NCI-H2107 (cell line): ENCODE results near the gene MMP13.
"Not testable (repeated sequence)": the region's sequence is repeated elsewhere in the genome, so short reads cannot be mapped to it uniquely, and the experiment has no call there.

ENCODE experiments used
- DNase-seq: peaks from one replicate; lab custom pipeline; 2025; lab: John Stamatoyannopoulos, UW

The MMP13 gene

GRCh38 chr11:102935514-102935913 is 20.0 kb downstream of the MMP13 start:
- no peak for DNase-seq

GRCh38 chr11:102934735-102935134 is 20.8 kb downstream of the MMP13 start:
- no peak for DNase-seq

- DNase-seq: no peak
Measured at GRCh38 chr11:102933627-102934026, 21.9 kb downstream of the MMP13 start.

GRCh38 chr11:102932678-102933077 is 22.9 kb downstream of the MMP13 start:
- DNase-seq: no peak

DNA sequence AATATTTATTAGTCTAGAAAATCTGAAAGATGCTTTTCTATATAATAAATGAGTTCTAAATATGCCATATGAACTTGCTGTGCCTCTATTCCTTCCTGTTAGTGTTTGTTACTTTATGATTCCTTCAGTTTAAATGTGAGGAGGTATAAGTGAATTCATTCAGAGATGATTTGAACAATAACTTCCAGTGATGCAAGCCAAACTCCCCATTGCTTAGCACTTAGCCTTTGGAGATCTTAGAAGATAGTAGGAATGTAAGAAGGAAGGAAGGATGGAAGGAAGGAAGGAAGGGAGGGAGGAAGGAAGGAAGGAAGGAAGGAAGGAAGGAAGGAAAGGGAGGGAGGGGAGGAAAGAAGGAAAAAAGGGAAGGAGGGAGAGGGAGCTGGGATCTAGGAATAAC is 25.1 kb downstream of the MMP13 start:
- no peak for DNase-seq

GRCh38 chr11:102929972-102930371 is 25.6 kb downstream of the MMP13 start:
- no peak for DNase-seq

GRCh38 chr11:102929166-102929565 is 26.4 kb downstream of the MMP13 start:
- DNase-seq: no peak

DNA sequence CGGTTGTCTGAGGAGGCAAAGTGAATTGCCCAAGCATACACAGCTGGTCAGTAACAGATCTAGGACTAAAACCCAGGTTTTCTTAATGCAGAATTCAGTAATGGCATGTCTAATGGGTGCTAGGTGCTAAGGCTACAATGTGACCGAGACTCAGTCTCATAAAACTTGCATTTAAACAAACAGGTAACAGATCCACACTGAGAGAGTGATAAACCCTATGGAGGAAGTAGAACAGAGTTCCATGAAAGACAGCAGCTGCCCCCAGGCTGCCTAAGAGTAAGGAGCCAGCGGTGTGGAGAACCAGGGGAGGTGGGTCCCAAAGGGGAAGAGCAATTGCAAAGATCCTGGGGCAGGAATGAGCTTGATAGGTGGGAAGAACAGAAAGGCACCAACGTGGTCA is 27.3 kb downstream of the MMP13 start:
- DNase-seq: no peak

GRCh38 chr11:102927624-102927990 is 27.9 kb downstream of the MMP13 start:
- DNase-seq: no peak

DNA sequence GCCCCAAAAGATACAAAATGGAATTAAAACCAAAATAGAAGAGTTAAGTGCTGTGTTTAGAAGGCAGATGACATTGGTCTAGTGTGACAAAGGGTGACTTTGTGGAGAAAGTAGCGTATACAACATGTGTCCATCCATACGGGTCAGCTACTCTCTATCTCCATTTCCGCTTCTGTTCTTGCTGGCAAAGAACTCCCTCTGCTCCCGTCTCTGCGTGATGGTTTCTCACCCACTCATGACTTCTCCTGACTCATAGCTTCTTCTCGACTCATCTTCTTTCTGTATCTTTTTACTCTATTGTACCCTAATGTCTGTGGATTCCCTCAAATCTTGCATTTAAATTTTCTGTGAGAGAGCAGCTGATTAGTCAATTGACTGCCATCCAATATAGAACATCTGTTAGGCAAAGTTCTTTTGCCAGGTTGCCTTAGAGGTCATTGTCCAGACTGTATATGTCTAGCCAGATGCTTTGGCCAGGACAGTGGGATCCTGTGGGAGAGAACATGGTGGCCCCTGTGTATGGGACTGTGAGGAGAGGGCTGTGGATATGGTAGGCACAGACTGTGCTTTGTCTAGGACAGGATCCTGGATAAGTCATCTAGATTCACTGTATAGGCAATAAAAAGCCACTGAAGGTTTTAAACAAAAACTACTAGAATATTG is 28.4 kb downstream of the MMP13 start:
- no peak for DNase-seq

DNA sequence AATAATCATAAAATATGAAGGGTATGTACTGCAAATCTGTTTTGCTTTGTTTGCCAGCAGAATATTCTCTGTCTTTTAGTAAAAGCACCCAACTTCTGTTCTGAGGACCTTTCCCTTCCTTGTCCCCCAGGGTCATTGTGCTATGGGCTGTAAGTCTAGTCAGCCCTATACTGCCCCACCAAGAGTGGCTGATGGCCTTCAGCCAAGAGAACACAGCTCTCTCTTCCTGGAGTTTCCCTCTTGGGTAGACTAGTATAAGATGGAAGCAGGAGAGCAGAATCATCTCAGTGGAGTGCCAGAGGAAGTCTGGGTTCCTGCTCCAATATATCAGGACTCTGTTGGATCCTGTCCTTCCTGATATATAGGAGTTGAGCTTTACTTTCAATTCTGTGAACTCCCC is 29.0 kb downstream of the MMP13 start:
- DNase-seq: no peak

DNA sequence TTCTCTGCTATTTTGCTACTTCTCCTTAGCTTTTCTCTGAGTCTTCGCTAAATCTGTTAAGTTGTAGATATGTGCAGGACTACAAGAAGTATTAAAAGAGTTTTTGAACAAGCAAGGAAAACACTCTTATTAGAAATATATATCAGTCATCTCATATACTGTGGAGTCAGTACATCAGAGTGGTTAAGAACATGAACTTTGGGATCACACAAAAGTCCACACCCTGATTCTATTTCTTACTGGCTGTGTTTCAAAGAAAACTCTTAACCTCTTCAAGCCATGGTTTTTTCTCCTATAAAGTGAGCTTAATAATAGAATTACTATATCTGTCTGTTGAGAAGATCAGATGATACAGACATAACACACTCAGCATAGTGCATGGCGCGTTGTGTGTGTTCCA is 29.5 kb downstream of the MMP13 start:
- DNase-seq: no peak

DNA sequence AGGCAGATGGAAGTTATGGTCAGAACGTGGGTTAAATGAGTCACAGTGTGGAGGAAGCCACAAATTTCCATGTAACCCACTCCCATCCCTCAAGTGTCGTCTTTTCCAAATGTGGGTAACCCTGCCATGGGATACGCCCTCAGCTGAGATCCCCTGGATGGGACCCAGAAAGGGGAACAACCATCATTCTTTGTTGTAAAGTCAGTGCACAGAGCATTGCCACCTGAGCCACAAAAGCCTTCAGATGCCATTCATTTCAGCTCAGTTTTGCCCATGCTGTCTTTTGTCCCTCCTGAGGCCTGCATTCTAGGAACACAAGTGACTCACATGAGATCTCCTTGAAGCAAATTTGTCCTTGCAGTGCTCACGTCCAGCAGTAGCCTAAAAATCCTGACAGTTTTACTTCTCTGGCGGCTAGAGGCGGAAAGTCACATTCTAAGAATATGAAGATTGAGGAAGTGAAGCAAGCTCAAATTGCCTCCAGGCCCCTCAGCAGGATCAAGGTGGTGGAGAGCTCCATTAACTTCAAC is 30.6 kb downstream of the MMP13 start:
- DNase-seq: no peak

DNA sequence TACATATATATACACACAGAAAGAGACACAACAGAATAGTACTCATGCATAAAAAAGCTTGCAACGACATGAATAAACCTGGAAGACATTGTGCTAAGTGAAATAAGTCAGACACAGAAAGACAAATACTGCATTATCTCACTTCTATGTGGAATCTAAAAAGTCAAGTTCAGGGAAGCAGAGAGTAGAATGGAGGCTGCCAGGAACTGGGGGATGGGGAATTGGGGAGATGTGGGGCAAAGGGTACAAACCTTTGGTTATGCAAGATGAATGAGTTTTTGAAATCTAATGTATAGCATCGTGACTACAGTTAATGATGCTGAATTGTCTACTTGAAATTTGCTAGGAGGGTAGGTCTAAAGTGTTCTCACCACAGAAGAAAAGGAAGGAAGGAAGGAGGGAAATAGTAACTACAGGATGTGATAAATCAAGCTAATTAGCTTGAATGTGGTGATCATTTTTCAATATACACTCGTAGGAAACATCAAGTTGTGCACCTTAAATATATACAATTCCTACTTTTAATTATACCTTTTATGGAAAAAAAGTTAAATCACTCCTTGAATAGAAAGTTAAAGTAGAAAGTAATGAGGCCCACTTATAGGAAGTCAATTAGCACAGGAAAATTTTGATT is 33.8 kb downstream of the MMP13 start:
- DNase-seq: no peak

- DNase-seq: no peak
Measured at GRCh38 chr11:102920118-102920684, 35.3 kb downstream of the MMP13 start.

GRCh38 chr11:102915044-102915375 is 40.5 kb downstream of the MMP13 start:
- DNase-seq: no peak

GRCh38 chr11:102914238-102915043 is 41.1 kb downstream of the MMP13 start:
- DNase-seq: no peak

GRCh38 chr11:102912482-102912830 is 43.1 kb downstream of the MMP13 start:
- no peak for DNase-seq

DNA sequence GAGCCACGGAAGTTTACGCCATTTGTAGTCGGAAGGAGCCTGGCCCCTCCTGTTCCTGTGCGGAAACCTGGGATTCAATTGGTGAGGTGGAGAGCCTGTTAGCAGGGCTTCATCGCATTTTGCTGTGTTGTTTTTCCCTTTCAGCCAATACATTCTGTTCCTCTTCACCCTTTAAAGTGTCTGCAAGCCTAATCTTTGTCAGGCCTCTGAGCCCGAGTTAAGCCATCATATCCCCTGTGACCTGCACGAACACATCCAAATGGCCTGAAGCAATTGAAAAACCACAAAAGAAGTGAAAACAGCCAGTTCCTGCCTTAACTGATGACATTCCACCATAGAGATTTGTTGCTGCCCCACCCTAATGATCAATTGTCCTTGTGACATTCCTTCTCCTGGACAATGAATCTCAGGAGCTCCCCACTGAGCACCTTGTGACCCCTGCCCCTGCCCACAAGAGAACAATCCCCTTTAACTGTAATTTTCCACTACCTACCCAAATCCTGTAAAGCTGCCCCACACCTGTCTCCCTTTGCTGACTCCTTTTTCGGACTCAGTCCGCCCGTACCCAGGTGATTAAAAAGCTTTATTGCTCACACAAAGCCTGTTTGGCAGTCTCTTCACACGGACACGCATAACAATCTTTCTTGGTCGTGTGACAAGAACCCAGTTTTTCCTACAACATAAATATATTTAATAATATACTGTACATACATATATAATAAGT is 43.6 kb downstream of the MMP13 start:
- no peak for DNase-seq

GRCh38 chr11:102905848-102906247 is 49.7 kb downstream of the MMP13 start:
- DNase-seq: not testable (repeated sequence)

DNA sequence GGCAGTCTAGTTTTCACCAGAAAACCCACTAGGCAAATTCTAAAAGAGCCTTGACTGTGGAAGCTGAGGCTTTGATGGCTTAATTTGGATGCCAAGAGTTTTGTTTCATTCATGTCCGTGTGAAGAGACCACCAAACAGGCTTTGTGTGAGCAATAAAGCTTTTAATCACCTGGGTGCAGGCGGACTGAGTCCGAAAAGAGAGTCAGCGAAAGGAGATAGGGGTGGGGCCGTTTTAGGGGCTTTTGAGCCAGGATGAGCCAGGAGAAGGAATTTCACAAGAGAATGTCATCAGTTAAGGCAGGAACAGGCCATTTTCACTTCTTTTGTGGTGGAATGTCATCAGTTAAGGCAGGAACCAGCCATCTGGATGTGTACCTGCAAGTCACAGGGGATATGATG is 51.6 kb downstream of the MMP13 start:
- not testable (repeated sequence) for DNase-seq

DNA sequence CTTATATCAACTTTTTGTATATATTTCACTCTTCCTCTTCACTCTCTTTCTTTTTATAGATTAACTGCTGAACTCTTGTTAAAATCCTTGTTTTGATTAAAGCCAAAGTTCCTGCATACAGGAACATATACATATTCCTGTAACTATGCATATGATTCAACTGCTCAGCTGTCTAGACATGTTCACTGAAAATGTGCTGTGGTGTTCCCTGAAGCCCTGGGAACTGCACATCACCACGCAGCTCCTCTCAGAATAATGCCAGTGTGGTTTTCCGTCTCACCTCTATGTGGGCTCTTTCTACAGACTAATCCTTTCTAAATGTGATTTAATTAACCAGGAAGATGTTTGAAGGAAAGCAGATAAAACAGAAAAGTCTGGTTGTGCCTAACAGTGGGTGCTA is 55.2 kb downstream of the MMP13 start:
- no peak for DNase-seq
